GM23338 (cell line): Measurements from ENCODE around the gene THTPA. TPM values are rescaled to one million over a fixed set of nuclear protein-coding genes. Genes with fewer than 3 reads are reported as not detected.

Source experiments
- ATAC-seq: fragments of 200-7000 bp; cut with Tn5 transposase; 3 replicates; pipeline ENCODE4 v1.9.1; 2020
- DNase-seq: peaks from one replicate; pipeline ENCODE4 v3.0.0-alpha.2; 2015; ENCODE audit warnings: low spot score
- H2AFZ ChIP-seq: fragments of 200-600 bp; sonication (generic); 2 replicates; pipeline ENCODE4 v1.8.0; 2016; ENCODE audit warnings: antibody characterized with exemption, mild to moderate bottlenecking, moderate library complexity
- H3F3A ChIP-seq: fragments of 200-600 bp; sonication (generic); replicated peaks from 2 replicates; pipeline ENCODE4 v1.8.0; 2017; ENCODE audit warnings: antibody characterized with exemption, mixed run types, low read depth
- H3K27ac ChIP-seq: fragments of 200-600 bp; sonication (generic); 2 replicates; pipeline ENCODE4 v1.6.1; 2016; ENCODE audit warnings: low read depth
- H3K27me3 ChIP-seq: fragments of 200-600 bp; sonication (generic); 2 replicates; pipeline ENCODE4 v1.8.0; 2016; ENCODE audit warnings: mild to moderate bottlenecking, mixed run types, moderate library complexity; ENCODE audit not compliant: insufficient read depth
- H3K36me3 ChIP-seq: fragments of 200-600 bp; sonication (generic); 2 replicates; pipeline ENCODE4 v1.8.0; 2016; ENCODE audit warnings: mild to moderate bottlenecking; ENCODE audit not compliant: insufficient read depth
- H3K4me1 ChIP-seq: fragments of 200-600 bp; sonication (generic); 2 replicates; pipeline ENCODE4 v1.8.0; 2016; ENCODE audit warnings: mild to moderate bottlenecking, moderate library complexity; ENCODE audit not compliant: insufficient read depth
- H3K4me2 ChIP-seq: fragments of 200-600 bp; sonication (generic); 2 replicates; pipeline ENCODE4 v1.7.1; 2017; ENCODE audit warnings: mixed run types
- H3K4me3 ChIP-seq: fragments of 200-600 bp; sonication (generic); 2 replicates; pipeline ENCODE4 v1.6.1; 2016; ENCODE audit warnings: mixed run types
- H3K79me2 ChIP-seq: fragments of 200-600 bp; sonication (generic); replicated peaks from 2 replicates; pipeline ENCODE4 v1.8.0; 2017; ENCODE audit warnings: mild to moderate bottlenecking; ENCODE audit not compliant: insufficient read depth
- H3K9me2 ChIP-seq: fragments of 200-600 bp; sonication (generic); 2 replicates; pipeline ENCODE4 v1.8.0; 2017; ENCODE audit not compliant: insufficient read depth
- H4K20me1 ChIP-seq: fragments of 200-600 bp; sonication (generic); replicated peaks from 2 replicates; pipeline ENCODE4 v1.8.0; 2017; ENCODE audit warnings: mild to moderate bottlenecking; ENCODE audit not compliant: insufficient read depth
- H3K27ac Mint-ChIP-seq: 2 replicates; pipeline ENCODE4 v1.8.0; 2020; ENCODE audit warnings: inconsistent platforms, mild to moderate bottlenecking, moderate library complexity, mixed read lengths
- H3K27me3 Mint-ChIP-seq: 3 replicates; pipeline ENCODE4 v1.8.0; 2022; ENCODE audit warnings: low read depth, mild to moderate bottlenecking, moderate library complexity, mixed read lengths, inconsistent platforms; ENCODE audit not compliant: insufficient read depth, poor library complexity
- H3K36me3 Mint-ChIP-seq: 3 replicates; pipeline ENCODE4 v1.8.0; 2021; ENCODE audit warnings: low read depth, mild to moderate bottlenecking, inconsistent platforms, moderate library complexity, mixed read lengths
- H3K4me1 Mint-ChIP-seq: 3 replicates; pipeline ENCODE4 v1.8.0; 2020; ENCODE audit warnings: mild to moderate bottlenecking, inconsistent platforms, mixed read lengths
- H3K4me3 Mint-ChIP-seq: 3 replicates; pipeline ENCODE4 v1.8.0; 2021; ENCODE audit warnings: moderate library complexity, mild to moderate bottlenecking, inconsistent platforms, mixed read lengths
- H3K9me3 Mint-ChIP-seq: 3 replicates; pipeline ENCODE4 v1.8.0; 2020; ENCODE audit warnings: moderate library complexity, mild to moderate bottlenecking, inconsistent platforms, mixed read lengths
- CREB1 ChIP-seq: fragments of 250-450 bp; sonication (Bioruptor Pico); IDR thresholded peaks from 2 replicates; pipeline ENCODE4 v1.5.0; 2020; ENCODE audit warnings: low read depth, mild to moderate bottlenecking, moderate library complexity
- CTCF ChIP-seq, 2 experiments: fragments of 200-600 bp in 1 of 2; sonication (generic) in 1 of 2; conservative IDR thresholded peaks; 2 replicates each; pipeline versions ENCODE4 v1.5.1 to v1.6.1; 2016 to 2017; ENCODE audit warnings: antibody characterized with exemption in 2 of 2, low read depth in 2 of 2, mild to moderate bottlenecking in 2 of 2, moderate library complexity in 1 of 2
- EZH2 ChIP-seq: fragments of 200-600 bp; sonication (generic); IDR thresholded peaks from one replicate; pipeline ENCODE4 v1.8.0; 2017; ENCODE audit warnings: antibody characterized with exemption, mild to moderate bottlenecking, low read depth; ENCODE audit not compliant: unreplicated experiment
- EZH2phosphoT487 ChIP-seq: fragments of 200-600 bp; sonication (generic); IDR thresholded peaks from one replicate; pipeline ENCODE4 v1.8.1; 2018; ENCODE audit warnings: antibody characterized with exemption; ENCODE audit not compliant: unreplicated experiment
- JUNB ChIP-seq: IDR thresholded peaks from one replicate; pipeline ENCODE4 v1.6.1; 2016; ENCODE audit warnings: antibody characterized with exemption; ENCODE audit not compliant: unreplicated experiment
- NANOG ChIP-seq: IDR thresholded peaks from 2 replicates; pipeline ENCODE4 v1.6.1; 2016; ENCODE audit warnings: antibody characterized with exemption, borderline replicate concordance
- POLR2AphosphoS5 ChIP-seq: IDR thresholded peaks from 2 replicates; pipeline ENCODE4 v1.6.1; 2016; ENCODE audit warnings: antibody characterized with exemption, low read depth
- REST ChIP-seq: IDR thresholded peaks from one replicate; pipeline ENCODE4 v1.6.1; 2018; ENCODE audit warnings: antibody characterized with exemption; ENCODE audit not compliant: unreplicated experiment
- STAT1 ChIP-seq: IDR thresholded peaks from one replicate; pipeline ENCODE4 v1.6.1; 2016; ENCODE audit warnings: antibody characterized with exemption; ENCODE audit not compliant: unreplicated experiment
- ZNF114 ChIP-seq: fragments of 250-450 bp; sonication (Bioruptor Pico); IDR thresholded peaks from 2 replicates; pipeline ENCODE4 v1.5.0; 2020; ENCODE audit warnings: mild to moderate bottlenecking, moderate library complexity
- ZNF331 ChIP-seq: fragments of 250-450 bp; sonication (Bioruptor Pico); IDR thresholded peaks from 2 replicates; pipeline ENCODE4 v1.5.0; 2020; ENCODE audit warnings: low read depth, mild to moderate bottlenecking, moderate library complexity
- polyA plus RNA-seq: library from polyadenylated mRNA; unstranded; fragments of >200 nt; fragmentation: Nextera tagmentation; extraction: Ambion mirVana; gene quantifications from 2 replicates; pipeline ENCODE4 v1.2.1, GENCODE V29; 2016
- total RNA-seq: library from RNA; depleted of rRNA; stranded (reverse); fragments of >200 nt; shearing (Covaris generic); gene quantifications from 2 replicates; pipeline ENCODE4 v1.2.3, GENCODE V29; 2014
- TF ChIP-seq, protein P1 (sequence below): IDR thresholded peaks from 2 replicates; pipeline ENCODE4 v1.6.1; 2016; ENCODE audit warnings: antibody characterized with exemption
- TF ChIP-seq, protein P2 (sequence below): fragments of 250-450 bp; sonication (Bioruptor Pico); IDR thresholded peaks from 2 replicates; pipeline ENCODE4 v1.5.0; 2020; ENCODE audit warnings: mild to moderate bottlenecking, moderate library complexity

THTPA gene
- total and polyA plus RNA-seq, 2 experiments from 2014 or later: 8.6 to 21.3 TPM

- Histone ChIP-seq H3K27ac (no peak overlapping the region), H4K20me1 (peaks cover 11% of the 10 kb centered on the region), H2AFZ (no peak overlapping the region), H3K4me3 (peak overlapping the region; percentile 90), H3F3A (peaks cover 15% of the 10 kb centered on the region; the same call in 1 of the 2 replicates), H3K4me2 (peak overlapping the region; percentile 98), H3K4me1 (peaks cover 15% of the 10 kb centered on the region), H3K27me3 (peaks cover 32% of the 10 kb centered on the region), H3K36me3 (no peaks in the 10 kb centered on the region), H3K9me2 (no peaks in the 10 kb centered on the region), H3K79me2 (peaks cover 8% of the 10 kb centered on the region)
- peaks cover 11% of the 10 kb centered on the region for H3K36me3 Mint-ChIP-seq
- DNase-seq (no peak), ATAC-seq (no peak)
- peaks cover 31% of the 10 kb centered on the region for H3K27me3 Mint-ChIP-seq
- H3K27ac Mint-ChIP-seq: no peak overlapping the region
- peaks cover 10% of the 10 kb centered on the region for H3K9me3 Mint-ChIP-seq
- TF ChIP-seq EZH2 (no peak), STAT1 (no peak), CREB1 (CRISPR knock-in tag) (no peak), EZH2phosphoT487 (no peak), ZNF114 (no peak), REST (no peak), POLR2AphosphoS5 (no peak), JUNB (no peak), CTCF (conservative IDR thresholded peaks at IDR 0.05; ENCODE audit: low read depth in 2 of 2) (no peak), NANOG (no peak), ZNF331 (CRISPR knock-in tag) (no peak)
- TF ChIP-seq, protein P1, sequence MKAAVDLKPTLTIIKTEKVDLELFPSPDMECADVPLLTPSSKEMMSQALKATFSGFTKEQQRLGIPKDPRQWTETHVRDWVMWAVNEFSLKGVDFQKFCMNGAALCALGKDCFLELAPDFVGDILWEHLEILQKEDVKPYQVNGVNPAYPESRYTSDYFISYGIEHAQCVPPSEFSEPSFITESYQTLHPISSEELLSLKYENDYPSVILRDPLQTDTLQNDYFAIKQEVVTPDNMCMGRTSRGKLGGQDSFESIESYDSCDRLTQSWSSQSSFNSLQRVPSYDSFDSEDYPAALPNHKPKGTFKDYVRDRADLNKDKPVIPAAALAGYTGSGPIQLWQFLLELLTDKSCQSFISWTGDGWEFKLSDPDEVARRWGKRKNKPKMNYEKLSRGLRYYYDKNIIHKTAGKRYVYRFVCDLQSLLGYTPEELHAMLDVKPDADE: no peak
- TF ChIP-seq, protein P2, sequence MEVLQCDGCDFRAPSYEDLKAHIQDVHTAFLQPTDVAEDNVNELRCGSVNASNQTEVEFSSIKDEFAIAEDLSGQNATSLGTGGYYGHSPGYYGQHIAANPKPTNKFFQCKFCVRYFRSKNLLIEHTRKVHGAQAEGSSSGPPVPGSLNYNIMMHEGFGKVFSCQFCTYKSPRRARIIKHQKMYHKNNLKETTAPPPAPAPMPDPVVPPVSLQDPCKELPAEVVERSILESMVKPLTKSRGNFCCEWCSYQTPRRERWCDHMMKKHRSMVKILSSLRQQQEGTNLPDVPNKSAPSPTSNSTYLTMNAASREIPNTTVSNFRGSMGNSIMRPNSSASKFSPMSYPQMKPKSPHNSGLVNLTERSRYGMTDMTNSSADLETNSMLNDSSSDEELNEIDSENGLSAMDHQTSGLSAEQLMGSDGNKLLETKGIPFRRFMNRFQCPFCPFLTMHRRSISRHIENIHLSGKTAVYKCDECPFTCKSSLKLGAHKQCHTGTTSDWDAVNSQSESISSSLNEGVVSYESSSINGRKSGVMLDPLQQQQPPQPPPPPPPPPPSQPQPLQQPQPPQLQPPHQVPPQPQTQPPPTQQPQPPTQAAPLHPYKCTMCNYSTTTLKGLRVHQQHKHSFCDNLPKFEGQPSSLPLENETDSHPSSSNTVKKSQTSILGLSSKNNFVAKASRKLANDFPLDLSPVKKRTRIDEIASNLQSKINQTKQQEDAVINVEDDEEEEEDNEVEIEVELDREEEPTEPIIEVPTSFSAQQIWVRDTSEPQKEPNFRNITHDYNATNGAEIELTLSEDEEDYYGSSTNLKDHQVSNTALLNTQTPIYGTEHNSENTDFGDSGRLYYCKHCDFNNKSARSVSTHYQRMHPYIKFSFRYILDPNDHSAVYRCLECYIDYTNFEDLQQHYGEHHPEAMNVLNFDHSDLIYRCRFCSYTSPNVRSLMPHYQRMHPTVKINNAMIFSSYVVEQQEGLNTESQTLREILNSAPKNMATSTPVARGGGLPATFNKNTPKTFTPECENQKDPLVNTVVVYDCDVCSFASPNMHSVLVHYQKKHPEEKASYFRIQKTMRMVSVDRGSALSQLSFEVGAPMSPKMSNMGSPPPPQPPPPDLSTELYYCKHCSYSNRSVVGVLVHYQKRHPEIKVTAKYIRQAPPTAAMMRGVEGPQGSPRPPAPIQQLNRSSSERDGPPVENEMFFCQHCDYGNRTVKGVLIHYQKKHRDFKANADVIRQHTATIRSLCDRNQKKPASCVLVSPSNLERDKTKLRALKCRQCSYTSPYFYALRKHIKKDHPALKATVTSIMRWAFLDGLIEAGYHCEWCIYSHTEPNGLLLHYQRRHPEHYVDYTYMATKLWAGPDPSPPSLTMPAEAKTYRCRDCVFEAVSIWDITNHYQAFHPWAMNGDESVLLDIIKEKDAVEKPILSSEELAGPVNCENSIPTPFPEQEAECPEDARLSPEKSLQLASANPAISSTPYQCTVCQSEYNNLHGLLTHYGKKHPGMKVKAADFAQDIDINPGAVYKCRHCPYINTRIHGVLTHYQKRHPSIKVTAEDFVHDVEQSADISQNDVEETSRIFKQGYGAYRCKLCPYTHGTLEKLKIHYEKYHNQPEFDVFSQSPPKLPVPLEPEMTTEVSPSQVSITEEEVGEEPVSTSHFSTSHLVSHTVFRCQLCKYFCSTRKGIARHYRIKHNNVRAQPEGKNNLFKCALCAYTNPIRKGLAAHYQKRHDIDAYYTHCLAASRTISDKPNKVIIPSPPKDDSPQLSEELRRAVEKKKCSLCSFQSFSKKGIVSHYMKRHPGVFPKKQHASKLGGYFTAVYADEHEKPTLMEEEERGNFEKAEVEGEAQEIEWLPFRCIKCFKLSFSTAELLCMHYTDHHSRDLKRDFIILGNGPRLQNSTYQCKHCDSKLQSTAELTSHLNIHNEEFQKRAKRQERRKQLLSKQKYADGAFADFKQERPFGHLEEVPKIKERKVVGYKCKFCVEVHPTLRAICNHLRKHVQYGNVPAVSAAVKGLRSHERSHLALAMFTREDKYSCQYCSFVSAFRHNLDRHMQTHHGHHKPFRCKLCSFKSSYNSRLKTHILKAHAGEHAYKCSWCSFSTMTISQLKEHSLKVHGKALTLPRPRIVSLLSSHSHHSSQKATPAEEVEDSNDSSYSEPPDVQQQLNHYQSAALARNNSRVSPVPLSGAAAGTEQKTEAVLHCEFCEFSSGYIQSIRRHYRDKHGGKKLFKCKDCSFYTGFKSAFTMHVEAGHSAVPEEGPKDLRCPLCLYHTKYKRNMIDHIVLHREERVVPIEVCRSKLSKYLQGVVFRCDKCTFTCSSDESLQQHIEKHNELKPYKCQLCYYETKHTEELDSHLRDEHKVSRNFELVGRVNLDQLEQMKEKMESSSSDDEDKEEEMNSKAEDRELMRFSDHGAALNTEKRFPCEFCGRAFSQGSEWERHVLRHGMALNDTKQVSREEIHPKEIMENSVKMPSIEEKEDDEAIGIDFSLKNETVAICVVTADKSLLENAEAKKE (CRISPR knock-in tag): no peak
- H3K4me1 Mint-ChIP-seq: peaks cover 22% of the 10 kb centered on the region
- H3K4me3 Mint-ChIP-seq: peak overlapping the region; percentile 86; the same call in 2 of the 3 replicates
Measured at GRCh38 chr14:23579311-23579630, 23.2 kb downstream of the THTPA start.
